VCaP (cell line): Measurements from ENCODE around the gene USP36.

Source experiments
- H3K27ac ChIP-seq: fragments of 450-650 bp; 2 replicates; pipeline ENCODE4 v1.5.1; 2017
- CTCF ChIP-seq: fragments of 450-650 bp; conservative IDR thresholded peaks from 2 replicates; pipeline ENCODE4 v1.5.1; 2017; ENCODE audit warnings: mild to moderate bottlenecking, moderate library complexity

USP36 gene

GRCh38 chr17:78766743-78767294 is 73.8 kb downstream of the USP36 start:
- no peak for TF ChIP-seq CTCF
- H3K27ac ChIP-seq: peak overlapping the region; percentile 53

GRCh38 chr17:78766225-78766624 is 74.4 kb downstream of the USP36 start:
- TF ChIP-seq CTCF: no peak
- peak overlapping the region; percentile 53 for H3K27ac ChIP-seq

GRCh38 chr17:78765821-78766220 is 74.8 kb downstream of the USP36 start:
- H3K27ac ChIP-seq: peak overlapping the region; percentile 53
- TF ChIP-seq CTCF: no peak

GRCh38 chr17:78764871-78765270 is 75.7 kb downstream of the USP36 start:
- TF ChIP-seq CTCF: no peak
- no peak overlapping the region for H3K27ac ChIP-seq

- no peak overlapping the region for H3K27ac ChIP-seq
- no peak for TF ChIP-seq CTCF
Measured at GRCh38 chr17:78763561-78763960, 77.1 kb downstream of the USP36 start.

- no peak overlapping the region for H3K27ac ChIP-seq
- no peak for TF ChIP-seq CTCF
Measured at GRCh38 chr17:78761789-78762406, 78.7 kb downstream of the USP36 start.

GRCh38 chr17:78759969-78760352 is 80.7 kb downstream of the USP36 start:
- H3K27ac ChIP-seq: no peak overlapping the region
- no peak for TF ChIP-seq CTCF
